DMS 273 (cell line): Measurements from ENCODE around the gene ZMIZ1.
A peak's percentile ranks its signal among the peaks of the same experiment; 100 is the strongest.

Experiments
- DNase-seq: peaks from one replicate; lab custom pipeline; 2025; ENCODE audit not compliant: unreplicated experiment; lab: John Stamatoyannopoulos, UW

Gene ZMIZ1

DNA sequence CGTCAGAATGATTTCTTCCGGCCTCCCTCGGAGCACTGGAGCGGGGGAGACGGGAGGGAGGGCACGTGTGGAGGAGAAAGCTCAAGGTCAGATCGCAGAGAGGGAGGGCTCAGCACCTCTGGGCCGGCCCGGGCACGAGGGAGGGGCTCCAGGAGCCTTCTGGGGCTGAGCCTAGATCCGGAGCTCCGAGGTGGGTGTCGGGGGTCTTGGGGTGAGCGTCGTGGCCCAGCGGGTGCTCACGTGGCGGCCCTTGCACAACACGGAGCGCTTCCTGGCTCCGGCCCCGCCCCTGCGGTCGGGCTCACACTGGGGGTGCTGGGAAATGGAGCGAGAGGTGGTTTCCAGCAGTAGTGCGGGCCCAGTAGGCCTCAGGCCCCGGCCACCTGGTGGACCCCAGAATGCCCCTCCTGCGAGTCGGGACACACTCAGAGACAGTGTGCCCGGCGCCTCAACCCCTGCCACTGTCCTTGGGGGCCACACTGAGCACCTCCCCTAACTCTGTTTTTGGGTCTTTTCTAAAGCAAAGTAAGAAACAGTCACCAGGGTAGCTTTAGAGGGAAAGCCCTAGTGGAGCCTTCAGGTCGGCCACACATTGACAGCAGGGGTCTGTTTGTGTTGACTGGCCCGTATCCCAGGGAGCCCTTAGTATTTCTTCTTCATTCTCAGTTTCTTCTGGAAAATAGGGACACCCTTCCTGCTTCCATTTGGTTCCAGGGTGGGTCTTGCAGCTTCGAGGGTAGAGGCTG is 279.3 kb downstream of the ZMIZ1 start:
- DNase-seq, result peak; percentile 63

- DNase-seq, result no peak
These were observed 279.8 kb downstream of the ZMIZ1 start for GRCh38 chr10:79348640-79348988.

- no peak for DNase-seq
These were observed 280.3 kb downstream of the ZMIZ1 start for GRCh38 chr10:79349072-79349491.

DNA sequence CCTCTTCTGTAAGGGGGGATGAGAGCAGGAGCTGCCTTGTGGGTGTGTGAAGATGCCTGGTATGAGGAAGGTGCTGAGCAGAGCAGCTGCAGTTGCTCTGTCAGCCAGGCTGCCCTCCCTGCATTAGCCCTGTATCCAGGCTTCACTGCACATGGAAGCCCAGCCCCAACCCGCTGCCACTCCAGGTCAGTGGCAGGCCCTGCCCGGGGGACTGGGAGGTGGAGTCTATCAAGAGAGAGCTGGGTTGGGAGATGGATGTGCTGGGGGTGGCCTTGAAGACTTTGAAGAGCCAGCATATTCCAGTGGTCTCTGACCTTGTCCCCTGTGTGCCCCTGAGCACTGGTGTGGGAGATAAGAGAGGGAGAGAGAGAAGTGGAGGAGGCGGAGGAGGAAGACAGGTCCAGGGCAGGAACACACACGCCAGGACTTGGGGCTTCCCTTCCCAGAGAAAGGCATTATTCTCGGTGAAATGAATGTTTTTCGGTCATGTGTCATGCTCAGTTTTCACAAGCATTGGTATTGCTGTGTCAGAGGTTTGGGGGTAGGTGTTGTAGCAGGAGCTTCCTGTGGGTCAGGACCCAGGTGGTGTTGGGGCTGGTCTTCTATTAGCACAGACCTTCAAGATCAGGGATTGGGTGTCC is 281.1 kb downstream of the ZMIZ1 start:
- no peak for DNase-seq

DNA sequence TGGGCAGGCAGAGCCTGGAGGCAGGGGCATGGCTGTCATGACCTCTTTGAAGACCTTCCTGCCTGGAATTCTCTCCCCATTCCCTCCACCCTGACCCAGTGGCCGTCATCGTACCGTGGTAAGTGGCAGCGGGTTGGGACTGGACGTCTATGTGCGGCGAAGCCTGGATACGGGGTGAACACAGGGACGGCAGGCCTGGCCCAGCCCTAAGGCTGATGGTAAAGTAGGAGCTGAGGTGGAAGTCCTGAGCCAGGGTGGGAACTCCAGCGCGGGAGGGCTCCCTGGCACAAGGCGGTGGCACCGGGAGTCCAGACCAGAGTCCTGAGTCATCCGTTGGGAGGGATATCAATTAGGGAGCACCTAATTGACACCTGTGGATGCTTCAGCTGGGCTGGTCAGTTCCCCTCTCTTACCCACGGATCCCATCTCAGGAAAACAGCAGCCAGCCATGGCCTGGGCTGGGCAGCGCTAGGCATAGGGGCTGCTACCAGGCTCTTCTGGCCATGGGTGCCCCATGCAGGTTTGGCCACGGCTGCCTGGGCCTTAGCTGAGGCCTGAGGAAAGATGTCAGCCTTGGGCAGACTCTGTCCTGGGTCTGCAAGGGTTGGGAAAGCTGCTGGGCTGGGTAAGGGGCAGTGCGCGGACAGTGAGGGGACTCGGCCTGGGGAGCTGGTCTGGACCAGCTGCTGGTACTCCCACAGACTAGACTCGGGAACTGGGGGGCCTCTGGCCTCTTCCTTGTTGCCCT is 281.8 kb downstream of the ZMIZ1 start:
- no peak for DNase-seq

- DNase-seq, result no peak
These were observed 282.6 kb downstream of the ZMIZ1 start for GRCh38 chr10:79351332-79351731.

DNA sequence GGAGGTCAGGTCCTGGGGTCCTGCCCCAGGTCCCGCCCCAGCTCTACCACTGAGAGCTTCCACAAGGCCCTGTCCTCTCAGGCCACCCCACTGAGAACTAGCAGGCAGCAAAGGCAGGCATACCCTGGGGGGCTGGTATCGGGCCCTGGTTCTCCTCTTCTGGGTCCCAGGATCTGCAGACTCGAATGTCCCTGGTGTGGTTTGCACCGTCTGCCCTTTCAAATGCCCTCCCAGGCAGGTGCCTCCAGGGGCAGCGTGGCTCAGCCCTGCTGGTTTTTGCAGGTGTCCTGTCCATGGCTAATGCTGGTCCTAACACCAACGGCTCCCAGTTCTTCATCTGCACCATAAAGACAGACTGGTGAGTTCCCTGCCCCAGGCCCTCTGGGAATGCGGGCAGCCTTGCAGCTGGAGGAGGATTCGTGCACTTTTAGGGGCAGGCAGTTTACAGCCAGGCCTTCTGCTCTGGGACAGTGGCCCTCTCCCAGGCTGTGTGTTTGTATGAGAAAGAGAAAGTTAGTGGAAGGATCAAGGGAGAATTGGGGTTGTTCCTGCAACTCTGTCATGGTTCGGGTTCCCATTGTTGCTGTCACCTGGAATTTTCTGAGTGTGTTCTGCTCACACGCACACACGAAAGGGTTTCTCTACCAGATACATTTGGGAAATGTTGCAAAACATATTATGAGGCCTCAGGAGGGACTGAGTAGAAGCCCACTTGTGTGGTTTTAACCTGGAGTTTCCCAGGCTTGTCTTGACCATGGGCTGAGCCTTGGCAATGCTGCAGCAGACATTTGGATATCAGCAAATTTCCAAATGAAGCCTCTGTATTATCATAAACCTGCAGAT is 283.5 kb downstream of the ZMIZ1 start:
- no peak for DNase-seq

- no peak for DNase-seq
These were observed 284.2 kb downstream of the ZMIZ1 start for GRCh38 chr10:79353000-79353406.

- no peak for DNase-seq
These were observed 285.0 kb downstream of the ZMIZ1 start for GRCh38 chr10:79353726-79354125.

DNA sequence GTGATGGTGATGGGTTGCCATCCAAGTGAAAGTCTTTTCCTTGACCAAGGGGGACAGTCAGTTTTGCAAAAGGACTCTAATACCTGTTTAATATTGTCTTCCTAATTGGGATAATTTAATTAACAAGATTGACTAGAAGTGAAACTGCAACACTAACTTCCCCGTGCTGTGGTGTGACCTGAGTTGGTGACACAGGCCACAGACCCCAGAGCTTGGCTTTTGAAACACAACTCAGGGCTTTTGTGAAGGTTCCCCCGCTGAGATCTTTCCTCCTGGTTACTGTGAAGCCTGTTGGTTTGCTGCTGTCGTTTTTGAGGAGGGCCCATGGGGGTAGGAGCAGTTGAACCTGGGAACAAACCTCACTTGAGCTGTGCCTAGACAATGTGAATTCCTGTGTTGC is 285.4 kb downstream of the ZMIZ1 start:
- no peak for DNase-seq

DNA sequence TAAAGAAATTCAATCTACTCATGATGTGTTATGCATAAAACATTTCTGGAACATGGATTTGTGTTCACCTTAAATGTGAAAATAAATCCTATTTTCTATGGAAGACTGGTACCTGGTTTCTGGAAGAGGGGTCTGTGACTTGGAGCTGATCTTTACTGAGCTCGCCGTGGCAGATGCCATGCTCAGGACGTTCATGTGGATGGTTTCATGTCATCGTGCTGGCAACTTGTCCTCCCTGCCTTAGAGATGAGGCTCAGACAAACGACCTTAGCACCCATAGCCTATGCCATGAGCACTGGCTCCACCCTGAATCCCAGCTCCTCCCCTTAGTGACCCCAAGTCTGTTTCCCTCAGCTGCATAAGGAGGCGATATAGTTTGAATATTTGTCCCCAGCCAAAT is 285.8 kb downstream of the ZMIZ1 start:
- DNase-seq, result no peak

DNA sequence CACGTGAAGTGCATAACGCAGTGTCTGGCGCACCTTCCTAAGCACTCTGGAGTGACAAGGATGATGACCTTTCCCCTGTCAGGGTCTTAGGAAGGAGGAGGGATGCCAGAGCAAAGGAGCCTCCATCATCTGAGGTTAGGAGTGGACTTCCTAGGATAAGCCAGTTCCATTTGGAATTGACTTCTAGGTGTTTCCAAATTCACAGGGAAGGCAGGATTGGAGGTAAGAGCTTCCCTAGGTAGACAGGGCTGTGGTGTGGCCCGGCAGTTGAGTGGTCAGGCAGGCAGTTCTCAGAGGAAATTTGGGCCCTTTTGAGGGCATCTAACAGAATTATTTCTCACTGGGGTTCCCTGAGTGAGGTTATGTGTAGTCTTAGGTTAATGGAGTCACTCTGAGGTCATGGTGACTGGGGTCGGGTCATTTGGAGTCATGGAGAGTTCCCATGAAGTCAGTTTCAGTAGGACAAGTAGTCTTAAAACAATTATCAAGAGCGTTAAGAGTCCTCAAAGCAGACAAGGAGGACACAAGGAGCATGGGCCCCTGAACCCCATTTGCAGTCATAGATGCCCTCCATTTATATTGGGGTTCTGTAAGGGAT is 286.8 kb downstream of the ZMIZ1 start:
- no peak for DNase-seq

GRCh38 chr10:79356104-79356503 is 287.3 kb downstream of the ZMIZ1 start:
- no peak for DNase-seq

DNA sequence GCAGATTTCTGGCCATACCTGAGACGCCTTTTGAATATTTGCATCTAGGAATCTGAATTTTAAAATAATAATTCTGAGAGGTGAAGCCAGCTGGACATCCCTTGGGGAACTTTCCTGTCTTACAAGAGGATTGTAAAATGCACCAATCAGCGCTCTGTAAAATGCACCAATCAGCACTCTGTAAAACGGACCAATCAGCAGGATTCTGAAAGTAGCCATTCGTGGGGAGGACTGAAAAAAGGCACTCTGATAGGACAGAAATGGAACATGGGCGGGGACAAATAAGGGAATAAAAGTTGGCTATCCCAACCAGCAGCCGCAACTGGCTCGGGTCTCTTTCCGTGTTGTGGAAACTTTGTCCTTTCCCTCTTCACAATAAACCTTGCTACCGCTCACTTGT is 288.4 kb downstream of the ZMIZ1 start:
- DNase-seq, result no peak

GRCh38 chr10:79358811-79359210 is 290.0 kb downstream of the ZMIZ1 start:
- no peak for DNase-seq

DNA sequence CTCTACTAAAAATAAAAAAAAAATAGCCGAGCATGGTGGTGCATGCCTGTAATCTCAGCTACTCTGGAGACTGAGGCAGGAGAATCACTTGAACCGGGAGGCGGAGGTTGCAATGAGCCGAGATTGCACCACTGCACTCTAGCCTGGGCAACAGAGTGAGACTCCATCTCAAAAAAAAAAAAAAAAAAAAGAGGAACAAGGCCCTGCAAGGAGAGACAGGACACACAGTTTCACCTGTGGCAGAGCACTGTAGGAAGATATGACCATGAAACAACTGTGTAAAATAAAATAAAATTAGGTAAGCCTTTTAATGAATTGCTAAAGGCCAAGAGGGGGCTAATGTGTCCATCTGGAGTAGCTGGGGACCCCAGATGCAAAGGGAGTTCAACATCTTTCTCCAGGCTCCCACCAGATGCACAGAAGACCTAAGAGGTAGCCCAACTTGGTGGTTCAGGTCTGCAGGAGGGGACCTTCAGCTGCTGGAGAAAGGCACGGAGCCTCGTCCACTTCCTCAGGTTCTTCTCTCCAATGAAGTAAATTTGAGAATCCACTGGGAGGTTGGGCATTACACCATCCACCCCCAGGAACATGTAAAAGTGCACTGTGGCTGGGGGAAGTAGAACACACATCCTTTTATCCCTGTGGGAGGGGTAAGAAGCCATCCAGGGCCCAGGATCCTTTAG is 291.2 kb downstream of the ZMIZ1 start:
- DNase-seq, result no peak

DNA sequence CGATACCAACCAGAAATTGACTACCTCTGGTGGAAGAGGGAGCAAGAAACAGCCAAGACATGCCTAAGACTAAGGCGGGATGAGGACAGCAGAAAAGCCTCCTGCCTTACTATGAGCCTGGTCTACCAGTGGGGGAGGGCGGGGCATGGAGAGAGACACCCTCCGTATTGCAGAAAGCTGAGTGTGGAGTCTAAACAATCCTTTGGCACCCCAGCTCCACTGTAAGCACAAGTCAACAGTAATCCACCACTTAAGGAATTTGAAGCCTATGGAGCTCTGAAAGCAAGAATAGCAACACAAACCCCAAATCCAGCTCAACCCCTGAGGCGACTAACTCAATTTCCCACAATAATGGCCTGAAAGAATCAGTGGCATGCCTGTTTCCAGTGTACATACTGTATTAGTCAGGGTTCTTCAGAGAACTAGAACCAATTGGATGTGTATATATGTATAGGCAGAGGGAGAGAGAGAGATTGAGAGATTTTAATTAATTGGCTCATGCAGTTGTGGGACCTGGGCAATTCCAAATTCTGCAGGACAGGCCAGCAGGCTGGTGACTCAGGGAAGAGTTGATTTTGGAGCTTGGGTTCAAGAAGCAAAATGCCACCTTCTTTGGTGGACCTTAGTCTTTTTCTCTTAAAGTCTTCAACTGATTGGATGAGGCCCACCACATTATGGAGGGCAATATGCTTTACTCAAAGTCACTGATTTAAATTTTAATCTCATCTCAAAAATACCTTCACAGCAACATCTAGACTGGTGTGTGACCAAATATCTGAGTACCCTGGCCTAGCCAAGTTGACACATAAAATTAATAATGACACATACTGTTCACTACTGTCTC is 292.0 kb downstream of the ZMIZ1 start:
- DNase-seq, result no peak

GRCh38 chr10:79361726-79362397 is 293.1 kb downstream of the ZMIZ1 start:
- no peak for DNase-seq
